HG03108 (cell line): ENCODE measurements around the gene HSPA12B.

Source experiments
- ATAC-seq: cut with Tn5 transposase; IDR thresholded peaks from one replicate; pipeline ENCODE4 v1.9.1; 2021; ENCODE audit warnings: moderate library complexity; ENCODE audit not compliant: unreplicated experiment

HSPA12B gene

DNA sequence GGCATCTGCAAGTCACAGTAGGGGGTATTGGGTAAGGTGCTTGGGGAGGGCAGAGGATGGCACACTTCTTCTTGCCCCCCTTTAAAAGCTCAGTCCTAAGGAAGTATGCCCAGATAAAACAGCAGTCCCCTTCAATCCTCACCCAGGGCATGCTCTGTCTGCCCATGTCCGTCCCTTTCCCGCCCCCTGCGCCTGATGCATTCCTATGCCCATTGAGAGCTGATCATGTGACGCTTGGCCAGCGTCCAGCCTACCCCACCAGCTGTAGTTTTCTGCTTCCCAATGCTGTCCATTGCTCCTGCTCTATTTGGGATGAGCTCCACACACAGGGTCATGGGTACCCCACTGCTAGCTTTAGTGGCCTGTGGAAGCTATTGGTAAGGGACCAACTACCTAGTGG is 28.4 kb upstream of the HSPA12B start:
- no peak for ATAC-seq

DNA sequence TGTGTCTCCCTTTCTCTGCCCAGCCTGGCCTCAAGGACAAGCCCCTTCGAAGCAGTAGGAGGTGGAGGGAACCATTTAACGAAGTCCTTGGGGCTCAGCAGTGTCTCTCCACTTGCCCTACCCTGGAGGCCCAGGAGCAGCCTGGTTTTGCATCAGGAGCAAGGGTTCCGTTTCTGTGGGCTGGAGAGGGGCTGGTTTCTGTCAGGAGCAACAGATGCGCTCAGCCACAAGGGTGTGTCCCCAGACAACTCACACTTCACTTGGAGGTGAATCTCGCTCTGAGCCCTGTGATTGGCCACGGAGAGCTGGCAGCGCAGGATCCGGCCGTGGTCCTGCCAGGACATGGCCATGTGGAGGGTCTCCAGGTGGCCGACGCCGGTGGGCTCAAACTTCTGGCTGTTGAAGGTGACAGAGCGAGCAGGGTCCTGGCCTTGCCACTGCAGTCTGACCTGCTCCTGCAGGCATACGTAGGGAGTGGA is 27.0 kb upstream of the HSPA12B start:
- no peak for ATAC-seq

DNA sequence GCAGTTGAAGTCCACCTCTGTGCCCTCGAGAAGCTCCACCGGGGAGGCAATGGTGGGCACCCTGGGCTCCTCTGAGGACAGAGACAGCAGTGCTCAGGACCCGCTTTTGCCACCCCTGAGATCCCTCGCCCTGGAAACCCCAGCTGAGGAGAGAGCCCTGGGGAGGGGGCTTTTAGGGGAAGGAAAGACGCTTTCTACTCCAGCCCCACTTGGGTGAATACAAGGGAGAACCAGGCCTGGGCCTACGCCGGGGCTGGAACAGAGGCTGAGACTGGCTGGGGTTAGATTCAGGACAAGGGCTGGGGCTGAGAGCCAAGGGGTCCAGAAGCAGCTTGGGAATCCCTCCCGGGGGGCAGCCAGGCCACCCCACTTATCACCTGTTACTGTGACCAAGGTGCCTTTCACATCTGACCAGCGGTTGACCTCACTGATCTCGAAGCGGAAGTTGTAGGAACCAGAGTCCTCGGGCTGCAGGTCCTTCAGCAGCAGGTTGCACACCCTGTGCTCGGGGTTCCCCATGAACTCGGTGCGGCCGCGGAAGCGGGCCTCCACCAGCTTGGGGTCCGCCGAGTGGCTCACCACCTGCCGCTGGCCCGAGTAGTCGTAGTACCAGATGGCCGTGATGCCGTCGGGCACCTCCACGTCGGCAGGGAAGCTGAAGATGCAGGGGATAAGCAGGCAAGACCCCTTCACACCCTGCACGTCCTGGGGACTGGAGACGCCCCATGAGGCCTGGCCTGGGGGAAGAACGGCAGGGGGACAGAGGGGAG is 26.3 kb upstream of the HSPA12B start:
- ATAC-seq = no peak

DNA sequence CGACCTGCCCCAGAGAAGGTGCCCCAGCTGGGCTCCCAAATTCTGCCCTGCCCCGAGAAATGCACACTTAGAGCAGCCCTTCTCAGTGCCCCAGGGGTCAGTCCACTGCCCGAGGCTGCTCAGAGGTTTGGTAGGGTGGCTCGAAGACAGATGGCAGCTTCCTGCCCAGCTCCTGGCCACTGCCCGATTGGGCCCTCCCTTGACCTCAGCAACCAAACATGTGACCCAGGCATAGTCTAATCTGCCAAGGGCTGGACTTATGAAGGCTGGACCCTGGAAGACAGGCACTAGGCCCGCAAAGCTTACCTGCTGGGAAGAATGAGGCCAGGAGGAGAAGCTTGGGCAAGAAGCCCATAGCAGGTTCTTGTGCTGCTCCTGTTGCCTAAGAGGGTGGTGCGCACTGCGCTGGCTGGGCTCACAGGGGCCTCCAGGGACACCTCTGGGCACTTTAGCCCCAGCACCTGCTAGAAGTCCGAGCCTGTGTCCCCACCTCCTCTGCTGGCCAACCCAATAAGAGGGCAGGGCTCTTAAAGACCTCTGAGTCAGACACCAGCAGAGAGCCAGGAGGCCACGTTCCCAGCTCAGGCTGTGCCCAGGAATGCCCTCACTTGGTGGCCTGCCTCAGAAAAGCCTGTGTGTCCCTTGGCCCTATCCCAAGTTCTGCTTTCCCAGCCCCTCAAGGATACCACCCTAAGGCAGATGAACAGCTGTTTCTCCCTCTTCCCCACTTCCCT is 25.5 kb upstream of the HSPA12B start:
- ATAC-seq = no peak

DNA sequence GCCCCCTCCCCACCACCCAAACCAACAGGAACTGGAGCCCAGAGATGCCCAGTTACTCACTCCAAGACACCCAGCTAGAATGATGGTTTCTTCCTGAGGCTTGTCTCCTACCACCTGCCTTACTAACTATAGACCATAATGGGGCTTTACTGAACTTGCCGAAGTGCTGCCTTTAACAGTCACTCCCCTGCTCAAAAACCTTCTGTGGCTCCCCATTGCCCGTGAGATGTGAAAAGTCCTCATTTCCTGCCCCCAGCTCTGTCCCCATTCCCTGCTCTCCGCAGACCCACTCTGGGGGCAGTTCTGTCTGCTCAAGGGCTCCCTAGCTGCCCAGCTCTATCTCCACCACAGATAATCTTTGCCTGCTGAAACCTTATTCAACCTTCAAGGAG is 25.0 kb upstream of the HSPA12B start:
- ATAC-seq = no peak

DNA sequence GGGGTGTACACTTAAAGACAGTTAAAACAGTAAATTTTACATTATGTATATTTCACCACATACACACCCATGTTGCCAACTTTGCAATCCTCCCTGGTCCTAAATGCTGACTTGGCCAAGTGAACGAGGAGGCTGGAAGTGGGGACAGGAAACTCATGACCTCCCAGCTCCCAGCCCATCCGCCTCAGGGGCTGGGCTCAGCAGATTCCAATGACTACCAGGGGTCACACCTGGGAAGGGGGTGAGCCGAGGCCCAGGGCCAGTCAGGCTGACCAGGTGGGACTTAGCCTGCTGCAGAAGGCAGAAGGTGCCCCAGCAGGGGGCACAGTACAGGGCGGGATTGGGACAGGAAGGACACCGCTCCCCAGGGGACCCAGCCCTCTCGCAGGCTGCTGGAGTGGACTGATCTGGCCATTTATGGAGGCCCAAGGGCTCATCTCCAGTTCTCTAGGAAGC is 22.4 kb upstream of the HSPA12B start:
- no peak for ATAC-seq

DNA sequence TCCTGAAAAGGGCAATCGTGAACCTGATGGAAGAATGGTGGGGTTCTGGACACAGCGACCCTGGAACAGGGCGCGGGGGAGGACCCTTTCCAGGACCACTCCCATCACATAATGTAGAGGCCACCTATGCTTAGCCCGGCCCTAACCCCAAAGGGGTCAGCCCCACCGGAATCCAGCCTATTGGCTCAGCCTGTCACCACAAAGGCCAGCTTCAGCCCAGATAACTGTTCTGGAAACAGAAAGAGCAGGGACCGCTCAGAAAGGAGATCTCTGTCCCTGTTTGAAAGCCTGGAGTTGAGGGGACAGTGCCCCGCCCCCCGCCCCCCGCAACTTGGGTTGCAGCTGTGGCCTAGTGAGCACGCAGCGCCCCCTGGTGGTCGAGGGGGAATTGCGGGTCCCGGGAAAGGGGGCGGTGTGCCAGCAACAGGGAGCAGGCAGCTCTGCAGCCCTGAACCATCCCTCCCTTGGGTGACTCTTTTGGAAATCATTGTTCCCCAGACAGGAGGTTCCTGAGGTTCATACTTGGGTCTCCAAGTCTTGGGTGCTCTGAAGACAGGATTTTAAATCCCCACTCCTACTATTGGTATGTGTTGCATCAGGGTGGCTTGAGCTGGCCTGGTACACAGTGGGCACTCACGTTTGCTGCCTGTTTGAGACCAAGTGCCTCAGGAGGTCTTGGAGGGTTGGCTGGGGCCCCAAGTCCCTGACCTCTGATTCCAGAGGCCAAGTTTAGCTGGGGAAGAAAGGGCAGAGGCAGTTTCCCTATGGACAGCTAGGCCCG is 21.6 kb upstream of the HSPA12B start:
- ATAC-seq = no peak

DNA sequence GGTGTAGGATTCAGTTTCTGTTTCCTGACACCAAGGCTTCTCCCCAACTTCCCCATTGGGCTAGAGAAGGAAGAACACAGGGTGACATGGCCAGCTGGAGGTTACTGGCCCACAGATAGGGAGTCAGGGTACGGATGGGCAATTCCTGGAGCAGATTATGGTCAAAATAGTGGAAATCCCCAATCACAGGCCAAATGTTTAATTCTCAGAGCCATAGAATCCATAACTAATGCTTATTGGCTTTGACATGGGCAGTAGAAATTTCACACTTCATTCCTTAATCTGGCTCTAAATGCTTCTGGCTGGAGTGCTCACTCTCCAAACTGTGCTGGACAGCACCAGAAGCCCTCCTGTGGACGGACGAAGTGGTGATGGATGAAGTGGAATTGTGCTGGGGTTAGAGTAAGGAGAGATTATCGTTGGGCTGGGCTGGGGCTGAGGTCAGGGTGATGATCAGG is 21.0 kb upstream of the HSPA12B start:
- ATAC-seq = no peak

DNA sequence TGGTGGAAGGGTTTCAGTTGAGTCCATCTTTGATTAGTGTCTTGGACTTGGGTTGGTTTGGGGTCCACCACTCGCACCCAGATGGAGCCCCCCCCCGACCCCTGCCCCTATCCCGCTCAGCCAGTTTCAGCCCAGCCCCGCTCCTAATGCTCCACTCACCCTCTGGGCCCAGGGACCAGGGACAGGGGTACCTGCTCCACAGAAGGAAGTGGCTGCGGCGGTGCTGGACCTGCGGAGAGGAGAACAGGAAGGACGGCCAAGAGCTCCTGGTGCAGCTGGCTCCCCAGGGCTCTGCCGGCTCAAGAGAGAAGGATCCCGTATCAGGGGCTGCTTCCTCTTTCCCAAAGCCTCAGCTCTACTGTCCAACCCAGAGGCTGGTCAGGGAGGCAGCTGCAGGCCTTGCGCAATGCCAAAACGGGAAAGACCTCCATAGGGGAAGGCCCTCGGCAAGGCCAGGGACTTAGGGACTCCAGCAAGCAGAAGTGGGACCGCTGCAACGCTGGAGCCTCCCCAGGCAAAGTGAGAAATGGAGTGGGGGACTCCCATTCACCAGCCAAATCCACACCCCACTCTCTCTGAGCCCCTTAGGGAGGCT is 20.1 kb upstream of the HSPA12B start, which contains the start of gene SIGLEC1:
Gene SIGLEC1 (minus strand): TSS at position 322 of the 595 bp plus-strand sequence. CDS start 5,472 bp downstream, outside the sequence.
- ATAC-seq = no peak

DNA sequence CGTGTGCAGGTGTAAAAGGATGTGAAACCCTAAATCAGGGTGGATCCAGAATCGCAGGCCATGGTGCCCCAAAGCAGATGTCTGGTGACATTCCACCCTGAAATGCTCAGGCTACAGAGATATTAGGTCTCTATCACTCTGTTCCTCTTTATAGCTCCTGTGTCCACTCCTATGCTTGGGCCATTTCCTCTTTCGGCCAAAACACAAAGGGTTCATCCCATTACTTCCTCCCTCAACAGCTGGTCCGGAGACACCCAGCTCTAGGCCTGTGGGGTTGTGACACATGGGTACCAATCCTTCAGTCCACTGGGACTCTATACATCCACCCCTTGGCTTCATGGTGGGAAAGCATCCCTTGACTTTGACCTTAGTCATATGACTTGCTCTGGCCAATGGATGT is 18.4 kb upstream of the HSPA12B start:
- no peak for ATAC-seq

DNA sequence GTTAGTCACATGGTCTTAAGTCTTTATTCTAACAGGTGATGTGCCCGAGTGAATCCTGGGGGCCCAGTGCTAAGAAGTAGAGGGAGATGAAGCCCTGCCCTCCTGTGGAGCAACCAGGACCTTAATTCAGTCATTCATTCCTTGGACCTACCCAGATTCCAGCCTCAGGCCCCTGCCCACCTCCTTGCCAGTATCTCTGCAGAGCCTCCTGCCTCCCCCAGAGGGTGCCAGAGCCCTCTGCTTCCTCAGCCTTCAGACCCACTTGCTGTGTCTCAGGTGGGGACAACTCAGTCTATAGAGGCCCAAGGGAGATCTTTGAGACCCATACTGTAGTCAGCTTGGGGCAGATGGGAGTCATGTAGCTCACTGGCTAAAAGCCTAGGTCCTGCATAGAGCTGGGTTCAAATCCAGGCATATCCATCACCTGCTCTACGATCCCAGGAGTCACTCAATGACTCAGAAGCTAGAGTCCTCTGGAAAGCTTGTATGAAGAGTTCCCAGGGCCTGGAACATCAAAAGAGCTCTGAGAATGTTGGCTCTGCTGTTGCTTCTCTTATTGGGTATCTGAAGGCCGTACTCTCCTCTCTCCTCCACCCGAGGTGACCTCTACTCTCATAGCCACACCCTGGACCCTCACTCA is 16.2 kb upstream of the HSPA12B start:
- ATAC-seq = no peak

DNA sequence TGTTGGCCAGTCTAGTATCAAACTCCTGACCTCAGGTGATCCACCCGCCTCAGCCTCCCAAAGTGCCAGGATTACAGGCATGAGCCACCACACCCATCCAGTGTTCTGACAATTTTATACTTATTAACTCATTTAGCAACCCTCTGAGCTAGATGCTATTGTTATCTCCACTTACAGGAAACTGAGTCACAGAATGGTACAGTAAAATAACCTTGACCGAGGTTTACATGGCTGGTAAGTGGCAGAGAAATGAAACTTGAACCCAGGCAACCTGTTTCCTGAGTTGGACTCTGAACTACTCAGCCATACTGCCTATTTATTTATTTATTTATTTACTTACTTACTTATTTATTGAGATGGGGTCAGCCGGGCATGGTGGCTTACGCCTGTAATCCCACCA is 13.4 kb upstream of the HSPA12B start:
- ATAC-seq = no peak

DNA sequence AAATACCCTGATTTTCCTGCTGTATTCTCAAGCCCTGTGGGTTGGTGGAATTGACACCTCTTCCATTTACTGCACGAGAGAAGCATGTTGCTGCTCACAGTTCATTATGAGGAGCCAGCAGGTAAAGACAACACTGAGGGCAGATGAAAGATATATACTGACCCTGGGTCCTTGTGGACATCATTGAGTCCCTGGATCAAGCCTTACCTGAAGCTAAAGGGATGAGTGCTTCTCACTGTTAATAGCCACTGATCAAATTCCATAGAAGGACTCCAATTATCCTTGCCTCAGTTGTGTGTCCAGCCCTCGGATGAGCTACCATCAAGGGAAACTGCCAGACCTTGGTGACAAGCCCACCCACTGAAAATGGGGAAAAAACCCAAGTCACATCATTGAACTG is 12.4 kb upstream of the HSPA12B start:
- ATAC-seq = no peak

DNA sequence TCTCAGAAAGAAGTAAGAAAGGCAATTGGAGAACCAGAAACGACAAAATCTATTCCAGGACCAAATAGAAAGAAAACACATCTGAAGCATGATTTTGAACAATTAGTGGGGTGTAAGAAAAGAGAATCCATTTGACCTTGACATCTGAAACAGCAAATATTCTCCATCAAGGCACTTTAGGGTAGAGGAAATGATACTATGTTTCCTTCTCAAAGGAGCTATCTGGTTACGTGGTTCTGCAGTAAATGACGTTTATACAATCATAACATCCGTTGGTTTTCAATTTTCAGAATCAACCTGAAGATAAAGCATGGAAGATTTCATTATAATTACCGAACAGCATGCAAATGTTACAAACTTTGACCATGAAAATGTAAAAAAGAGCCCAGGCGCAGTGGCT is 11.9 kb upstream of the HSPA12B start:
- ATAC-seq = no peak

DNA sequence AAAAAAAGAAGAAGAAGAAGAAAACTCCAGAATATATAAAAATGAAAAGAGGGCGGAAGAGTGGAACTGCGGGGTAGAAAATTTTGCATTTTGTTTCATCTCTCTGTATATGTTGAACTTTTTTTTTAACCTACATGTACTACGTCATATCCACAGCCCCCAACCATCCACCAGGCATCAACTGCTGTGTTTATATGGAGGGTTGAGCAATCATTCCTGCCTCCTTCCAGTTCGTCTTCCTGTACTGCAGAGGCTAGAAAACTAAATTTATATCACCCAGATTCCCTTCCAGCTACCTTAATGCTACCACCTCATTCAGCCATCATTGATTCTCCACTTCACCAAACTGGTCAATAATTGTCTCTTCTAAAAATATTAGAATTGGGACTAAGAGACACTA is 10.6 kb upstream of the HSPA12B start:
- no peak for ATAC-seq

DNA sequence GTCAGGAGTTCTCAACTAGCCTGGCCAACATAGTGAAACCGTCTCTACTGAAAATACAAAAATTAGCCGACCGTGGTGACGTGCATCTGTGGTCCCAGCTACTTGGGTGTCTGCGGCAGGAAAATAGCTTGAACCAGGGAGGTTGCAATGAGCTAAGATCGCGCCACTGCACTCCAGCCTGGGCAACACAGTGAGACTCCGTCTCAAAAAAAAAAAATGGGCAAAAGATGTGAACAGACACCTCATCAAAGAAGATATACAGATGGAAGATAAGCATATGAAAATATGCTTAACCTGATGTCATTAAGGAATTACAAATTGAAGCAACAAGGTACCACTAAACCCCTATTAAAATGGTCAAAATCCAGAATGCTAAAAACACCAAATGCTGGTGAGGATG is 9.2 kb upstream of the HSPA12B start:
- no peak for ATAC-seq

DNA sequence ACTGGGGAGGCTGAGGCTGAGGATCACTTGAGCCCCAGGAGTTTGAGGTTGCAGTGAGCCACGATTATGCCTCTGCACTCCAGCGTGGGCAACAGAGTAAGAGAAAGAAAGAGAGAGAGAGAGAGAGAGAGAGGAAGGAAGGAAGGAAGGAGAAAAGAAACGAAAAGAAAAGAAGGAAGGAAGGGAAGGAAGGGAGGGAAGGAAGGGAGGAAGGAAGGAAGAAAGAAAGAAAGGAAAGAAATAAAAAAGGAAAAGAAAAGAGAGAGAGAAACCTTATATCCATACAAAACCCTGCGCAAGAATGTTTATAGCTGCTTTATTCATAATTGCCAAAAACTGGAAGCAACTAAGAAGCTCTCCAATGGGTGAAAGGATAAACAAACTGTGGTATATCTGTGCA is 8.1 kb upstream of the HSPA12B start:
- ATAC-seq = no peak

DNA sequence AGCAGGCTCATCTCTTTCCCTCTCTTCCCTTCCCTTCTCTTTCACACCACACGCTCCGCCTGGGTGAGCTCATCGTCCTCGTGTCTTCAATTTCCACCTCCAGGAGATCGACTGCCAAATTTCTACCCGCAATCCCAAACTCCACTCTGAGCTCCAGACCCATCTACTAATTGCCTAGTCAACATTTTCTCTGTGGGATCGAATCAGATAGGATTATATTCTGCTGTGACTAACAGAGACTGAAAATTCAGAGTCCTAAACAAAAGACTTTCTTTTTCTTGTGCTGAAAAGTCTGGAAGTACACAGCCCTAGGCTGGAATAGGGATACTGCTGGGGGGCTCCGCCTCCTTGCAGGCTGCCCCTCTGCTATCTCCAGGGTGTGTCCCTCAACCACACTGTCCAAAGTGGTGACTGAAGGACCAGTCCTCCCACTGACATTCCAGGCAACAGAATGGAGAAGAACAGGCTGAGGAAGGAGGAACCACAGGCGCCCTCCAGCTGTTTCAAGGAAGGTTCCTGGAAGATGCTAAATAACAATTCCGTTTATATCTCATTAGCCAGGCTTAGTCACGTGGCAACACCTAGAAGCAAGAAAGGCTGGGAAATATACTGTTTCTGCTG is 5.0 kb upstream of the HSPA12B start:
- ATAC-seq = no peak

DNA sequence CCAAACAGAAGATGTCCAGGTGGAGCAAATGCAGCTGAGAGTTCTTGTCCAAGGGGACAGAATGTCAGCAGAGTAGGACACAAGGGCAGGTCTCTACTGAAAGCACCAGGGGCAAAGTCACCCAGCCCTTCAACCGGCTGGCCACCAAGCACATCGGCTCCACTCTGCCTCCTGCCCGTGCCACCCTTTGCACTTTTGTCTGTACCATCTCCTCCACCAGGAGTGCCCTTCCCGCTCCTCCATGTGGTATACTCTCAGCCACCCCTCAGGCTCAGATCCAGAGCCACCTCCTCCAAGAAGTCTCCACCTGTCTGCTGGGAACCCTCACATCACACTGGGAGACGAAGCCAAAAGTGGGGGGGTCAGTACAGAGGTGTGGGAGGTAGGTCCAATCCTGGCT is 4.1 kb upstream of the HSPA12B start:
- no peak for ATAC-seq

DNA sequence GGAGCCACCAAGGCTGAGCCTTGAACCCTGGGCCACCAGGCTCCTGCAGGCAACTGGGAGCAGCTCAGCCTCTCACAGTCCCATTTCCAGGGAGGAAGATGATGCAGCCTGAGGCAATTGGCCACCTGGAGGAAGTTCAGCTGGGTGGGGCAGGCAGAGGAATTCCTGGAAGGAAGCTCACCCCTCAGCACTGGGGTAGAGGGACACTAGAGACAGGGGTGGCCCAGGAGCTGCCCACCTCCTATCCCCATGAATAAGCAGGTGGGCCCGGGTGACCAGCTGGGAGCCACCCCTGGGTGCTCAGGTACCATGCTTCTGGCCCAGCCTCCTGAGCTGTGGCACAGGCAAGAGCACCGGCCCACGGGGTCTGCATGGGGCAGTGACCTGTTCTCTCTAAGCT is 3.6 kb upstream of the HSPA12B start:
- ATAC-seq = no peak
